Spleen (tissue), 11 donors: ENCODE measurements around the gene PLA2G10. TPM values are rescaled to one million over a fixed set of nuclear protein-coding genes. Genes with fewer than 3 reads are reported as not detected.
"Not testable (repeated sequence)": the region's sequence is repeated elsewhere in the genome, so short reads cannot be mapped to it uniquely, and the experiment has no call there.

ENCODE experiments used
- DNase-seq: peaks from one replicate; pipeline ENCODE4 v3.0.0-alpha.2; 2020
- H3K27ac ChIP-seq, 8 donors: fragments of 200-600 bp; sonication (generic) in 7 of 8; 1 replicate in 4 of 8; 2 replicates in 4 of 8; pipeline versions ENCODE4 v1.5.0 to v1.8.0; 2016 to 2021; ENCODE audit warnings: inconsistent platforms in 4 of 8, mild to moderate bottlenecking in 4 of 8, moderate library complexity in 1 of 8
- H3K27me3 ChIP-seq, 7 donors: fragments of 200-600 bp; sonication (generic) in 6 of 7; replicated peaks in 1 of 7; 1 replicate in 4 of 7; 2 replicates in 3 of 7; pipeline versions ENCODE4 v1.5.0 to v1.8.0; 2016 to 2021; ENCODE audit warnings: inconsistent platforms in 3 of 7, mild to moderate bottlenecking in 1 of 7
- H3K36me3 ChIP-seq, 6 donors: fragments of 200-600 bp; sonication (generic) in 5 of 6; 1 replicate in 4 of 6; 2 replicates in 2 of 6; pipeline versions ENCODE4 v1.5.0 to v1.8.0; 2016 to 2021; ENCODE audit warnings: inconsistent platforms in 2 of 6
- H3K4me1 ChIP-seq, 6 donors: fragments of 200-600 bp; sonication (generic) in 5 of 6; 1 replicate in 3 of 6; 2 replicates in 3 of 6; pipeline versions ENCODE4 v1.5.0 to v1.8.0; 2016 to 2021; ENCODE audit warnings: inconsistent platforms in 3 of 6
- H3K4me3 ChIP-seq, 8 donors: fragments of 200-600 bp; sonication (generic) in 7 of 8; 1 replicate in 4 of 8; 2 replicates in 4 of 8; pipeline versions ENCODE4 v1.5.0 to v1.8.0; 2016 to 2021; ENCODE audit warnings: inconsistent platforms in 4 of 8, mild to moderate bottlenecking in 4 of 8, moderate library complexity in 2 of 8
- H3K9me3 ChIP-seq, 8 donors: fragments of 200-600 bp; sonication (generic) in 7 of 8; 1 replicate in 4 of 8; 2 replicates in 4 of 8; pipeline versions ENCODE4 v1.5.0 to v1.8.0; 2016 to 2021; ENCODE audit warnings: inconsistent platforms in 4 of 8
- POLR2A ChIP-seq, 3 donors: fragments of 450-650 bp; IDR thresholded peaks; one replicate each; pipeline ENCODE4 v1.5.1; 2017; ENCODE audit warnings: antibody characterized with exemption in 3 of 3, mild to moderate bottlenecking in 1 of 3
- POLR2AphosphoS5 ChIP-seq, 3 donors: sonication (generic); formaldehyde crosslinking; IDR thresholded peaks; one replicate each; pipeline ENCODE4 v1.5.1; 2017; ENCODE audit warnings: antibody characterized with exemption in 3 of 3
- WGBS, 5 donors: extraction: QIAGEN DNeasy Blood & Tissue Kit in 3 of 5; methylation state at CpG; one replicate each; pipeline versions ENCODE4 v1.1.5 to v1.1.7; 2013 to 2018; 5-methylcytosine and 5-hydroxymethylcytosine counted together
- intact Hi-C: fragments of 100-400 bp; cut with DNase I; formaldehyde crosslinking; loops from one replicate; pipeline ENCODE4 v1.15.0; 2023; ENCODE audit warnings: low total_unique reads
- polyA plus RNA-seq, 3 donors: library from polyadenylated mRNA; stranded (reverse); fragments of 200-250 nt; gene quantifications; one replicate each; pipeline ENCODE4 v1.2.1, GENCODE V29; 2013
- total RNA-seq, 7 donors: library from RNA; depleted of rRNA in 3 of 7; stranded (reverse); fragments of >200 nt in 3 of 7; fragmentation: NEBNext Ultra II Directional in 4 of 7; extraction: Animal tissue kit (Norgen Biotek cat#: 25700) in 4 of 7; gene quantifications; one replicate each; pipeline versions ENCODE4 v1.1.0 to v1.2.1, GENCODE V29; 2016 to 2021
- TF ChIP-seq, protein P1 (sequence below), 11 experiments: fragments of 200-600 bp in 7 of 11; fragments of 450-650 bp in 4 of 11; sonication (generic) in 4 of 11; IDR thresholded peaks in 8 of 11; conservative IDR thresholded peaks in 3 of 11; 1 replicate in 7 of 11; 2 replicates in 4 of 11; pipeline versions ENCODE4 v1.4.0 to v1.8.0; 2016 to 2021; ENCODE audit warnings: antibody characterized with exemption in 11 of 11, inconsistent platforms in 4 of 11, mild to moderate bottlenecking in 1 of 11
- donor health status: healthy with polysubstance abuse.
- donor health status: DM: no; HTN: no; CAD: no; lungs with moderate emphysema.
- donor health status: DM: no; HTN: no; CAD: no.
- donor health status: Bipolar disorder and iron deficiency.
- donor health status: healthy.
- donor health status: DM: no; HTN: no; CAD: no.
- donor health status: DM: yes; HTN: yes; CAD: no.

Gene PLA2G10
- total and polyA plus RNA-seq, 10 donors: 0.12 to 0.13 TPM; not detected in 8

DNA sequence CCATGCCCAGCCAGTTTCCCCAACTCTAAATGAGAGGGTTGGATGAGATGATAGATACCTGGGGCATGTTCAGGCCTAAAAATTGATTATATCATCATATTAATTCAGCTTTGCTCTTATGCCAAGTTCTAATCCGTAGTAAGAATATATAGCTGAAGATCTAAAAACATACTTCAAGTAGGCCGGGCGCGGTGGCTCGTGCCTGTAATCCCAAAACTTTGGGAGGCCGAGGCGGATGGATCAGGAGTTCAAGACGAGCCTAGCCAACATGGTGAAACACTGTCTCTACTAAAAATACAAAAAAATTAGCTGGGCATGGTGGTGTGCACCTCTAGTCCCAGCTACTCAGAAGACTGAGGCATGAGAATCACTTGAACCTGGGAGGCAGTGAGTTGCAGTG, 12.0 kb downstream of the PLA2G10 start:
- Histone ChIP-seq H3K27ac (no peak overlapping the region), H3K27me3 (peaks cover 0 to 11% (median 0%) of the 10 kb centered on the region in 7 donors), H3K4me1 (no peaks in the 10 kb centered on the region), H3K36me3 (no peaks in the 10 kb centered on the region), H3K9me3 (no peaks in the 10 kb centered on the region), H3K4me3 (no peak overlapping the region)
- intact Hi-C loops: no loop called here
- TF ChIP-seq POLR2AphosphoS5 (IDR thresholded peaks at IDR 0.05) (no peak), POLR2A (IDR thresholded peaks at IDR 0.05) (no peak)
- TF ChIP-seq, protein P1, sequence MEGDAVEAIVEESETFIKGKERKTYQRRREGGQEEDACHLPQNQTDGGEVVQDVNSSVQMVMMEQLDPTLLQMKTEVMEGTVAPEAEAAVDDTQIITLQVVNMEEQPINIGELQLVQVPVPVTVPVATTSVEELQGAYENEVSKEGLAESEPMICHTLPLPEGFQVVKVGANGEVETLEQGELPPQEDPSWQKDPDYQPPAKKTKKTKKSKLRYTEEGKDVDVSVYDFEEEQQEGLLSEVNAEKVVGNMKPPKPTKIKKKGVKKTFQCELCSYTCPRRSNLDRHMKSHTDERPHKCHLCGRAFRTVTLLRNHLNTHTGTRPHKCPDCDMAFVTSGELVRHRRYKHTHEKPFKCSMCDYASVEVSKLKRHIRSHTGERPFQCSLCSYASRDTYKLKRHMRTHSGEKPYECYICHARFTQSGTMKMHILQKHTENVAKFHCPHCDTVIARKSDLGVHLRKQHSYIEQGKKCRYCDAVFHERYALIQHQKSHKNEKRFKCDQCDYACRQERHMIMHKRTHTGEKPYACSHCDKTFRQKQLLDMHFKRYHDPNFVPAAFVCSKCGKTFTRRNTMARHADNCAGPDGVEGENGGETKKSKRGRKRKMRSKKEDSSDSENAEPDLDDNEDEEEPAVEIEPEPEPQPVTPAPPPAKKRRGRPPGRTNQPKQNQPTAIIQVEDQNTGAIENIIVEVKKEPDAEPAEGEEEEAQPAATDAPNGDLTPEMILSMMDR (IDR thresholded peaks at IDR 0.05 in 8 of 11, conservative IDR thresholded peaks at IDR 0.05 in 3 of 11): no peak
- 87 to 97% (median 93%) methylated on average over 8 of the region's 8 CpGs for WGBS, 5 donors
- no peak for DNase-seq

DNA sequence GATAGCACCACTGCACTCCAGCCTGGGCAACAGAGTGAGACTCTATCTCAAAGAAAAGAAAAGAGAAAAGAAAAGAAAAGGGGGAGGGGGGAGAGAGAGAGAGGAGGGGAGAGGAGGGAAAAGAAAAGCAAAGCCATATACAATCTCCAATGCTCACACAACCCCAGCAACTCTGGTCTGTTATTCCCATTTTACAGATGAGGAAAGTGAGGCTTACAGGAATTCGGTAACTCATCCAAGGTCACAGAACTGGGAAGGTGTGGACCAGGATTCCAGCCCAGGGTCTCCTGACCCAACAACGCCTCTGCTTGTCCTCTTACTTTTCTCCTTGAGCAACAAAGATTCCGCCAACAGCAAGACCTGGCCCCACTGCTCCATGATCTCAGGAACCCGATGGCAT, 13.0 kb downstream of the PLA2G10 start:
- Histone ChIP-seq H3K4me3 (no peak overlapping the region), H3K9me3 (no peaks in the 10 kb centered on the region), H3K27me3 (peaks cover 0 to 11% (median 0%) of the 10 kb centered on the region in 7 donors), H3K36me3 (no peaks in the 10 kb centered on the region), H3K27ac (no peak overlapping the region), H3K4me1 (no peaks in the 10 kb centered on the region)
- intact Hi-C loops: no loop called here
- no peak for DNase-seq
- TF ChIP-seq POLR2AphosphoS5 (IDR thresholded peaks at IDR 0.05): no peak
- no peak for TF ChIP-seq POLR2A (IDR thresholded peaks at IDR 0.05)
- TF ChIP-seq, protein P1 (IDR thresholded peaks at IDR 0.05 in 8 of 11, conservative IDR thresholded peaks at IDR 0.05 in 3 of 11): no peak
- WGBS, 5 donors: 90 to 95% (median 94%) methylated on average over 4 of the region's 4 CpGs

DNA sequence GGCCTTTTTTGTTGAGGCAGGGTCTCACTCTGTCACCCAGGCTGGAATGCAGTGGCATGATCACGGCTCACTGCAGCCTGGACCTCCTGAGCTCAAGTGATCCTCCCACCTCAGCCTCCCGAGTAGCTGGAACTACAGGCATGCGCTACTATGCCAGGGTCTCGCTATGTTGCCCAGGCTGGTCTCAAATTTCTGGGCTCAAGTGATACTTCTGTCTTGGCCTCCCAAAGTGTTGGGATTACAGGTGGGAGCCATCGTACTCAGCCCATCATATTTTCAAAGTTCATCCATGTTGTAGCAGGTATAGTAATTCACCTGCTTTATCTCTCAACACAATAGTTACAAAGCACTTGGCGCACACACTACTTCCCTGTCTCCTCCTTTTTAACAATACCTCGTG, 13.7 kb downstream of the PLA2G10 start:
- DNase-seq, intact Hi-C loops, H3K4me1 ChIP-seq, H3K9me3 ChIP-seq, H3K36me3 ChIP-seq, H3K4me3 ChIP-seq, H3K27ac ChIP-seq: not testable (repeated sequence)
- peaks cover 0 to 11% (median 0%) of the 10 kb centered on the region in 7 donors for H3K27me3 ChIP-seq
- 82 to 93% (median 88%) methylated on average over 7 of the region's 7 CpGs for WGBS, 5 donors

DNA sequence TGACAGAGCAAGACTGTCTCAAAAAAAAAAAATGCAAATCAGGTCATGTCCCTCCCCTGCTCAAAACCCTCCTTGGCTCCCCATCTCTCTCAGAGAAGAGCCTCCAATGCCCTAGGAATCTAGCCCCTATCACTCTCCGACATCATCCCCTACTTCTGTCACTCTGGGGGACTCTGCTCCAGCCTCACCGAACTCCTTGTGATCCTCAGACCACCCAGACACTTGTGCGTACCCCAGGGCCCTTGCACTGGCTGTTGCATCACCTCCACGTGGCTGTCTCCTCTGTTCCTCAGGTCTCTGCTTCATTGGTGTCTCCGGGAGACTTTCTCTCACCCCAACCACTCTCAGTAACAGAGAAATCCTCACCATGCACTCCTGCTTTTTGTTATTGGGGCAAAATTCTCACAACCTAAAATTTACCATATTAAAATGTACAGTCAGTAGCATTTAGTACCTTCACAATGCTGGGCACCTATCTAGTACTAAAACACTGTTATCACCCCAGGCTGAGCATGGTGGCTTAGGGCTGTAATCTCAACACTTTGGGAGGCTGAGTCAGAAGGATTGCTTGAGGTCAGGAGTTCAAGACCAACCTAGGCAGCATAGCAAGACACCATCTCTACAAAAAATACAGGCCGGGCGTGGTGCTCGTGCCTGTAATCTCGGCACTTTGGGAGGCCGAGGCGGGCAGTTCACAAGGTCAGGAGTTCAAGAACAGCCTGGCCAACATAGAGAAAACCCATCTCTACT, 15.2 kb downstream of the PLA2G10 start:
- Histone ChIP-seq H3K9me3 (no peaks in the 10 kb centered on the region), H3K4me3 (no peak overlapping the region), H3K36me3 (no peaks in the 10 kb centered on the region), H3K4me1 (no peaks in the 10 kb centered on the region), H3K27me3 (peaks cover 0 to 11% (median 0%) of the 10 kb centered on the region in 7 donors), H3K27ac (no peak overlapping the region)
- no peak for DNase-seq
- TF ChIP-seq POLR2A (IDR thresholded peaks at IDR 0.05): no peak
- TF ChIP-seq, protein P1 (IDR thresholded peaks at IDR 0.05 in 8 of 11, conservative IDR thresholded peaks at IDR 0.05 in 3 of 11): no peak
- no peak for TF ChIP-seq POLR2AphosphoS5 (IDR thresholded peaks at IDR 0.05)
- intact Hi-C loops: no loop called here
- WGBS, 5 donors: 78 to 87% (median 82%) methylated on average over 9 to 11 of the region's 11 CpGs
